Osteoblast (primary cell): ENCODE results near the gene NYAP2. TPM values are rescaled to one million over a fixed set of nuclear protein-coding genes. Genes with fewer than 3 reads are reported as not detected.

Experiments
- DNase-seq: peaks from one replicate; pipeline ENCODE4 v3.0.0; 2011; ENCODE audit warnings: low spot score, mixed read lengths; ENCODE audit not compliant: insufficient read length; ENCODE audit errors: missing footprints
- H2AFZ ChIP-seq: 2 replicates; pipeline ENCODE4 v1.6.0; 2011; ENCODE audit warnings: mild to moderate bottlenecking, low read length
- H3K27ac ChIP-seq: 2 replicates; pipeline ENCODE4 v1.5.1; 2011; ENCODE audit warnings: mild to moderate bottlenecking, low read depth, low read length, moderate library complexity
- H3K27me3 ChIP-seq: 2 replicates; pipeline ENCODE4 v1.6.0; 2012; ENCODE audit warnings: mild to moderate bottlenecking, control low read depth, inconsistent platforms, low read length, moderate library complexity; ENCODE audit not compliant: insufficient read depth
- H3K36me3 ChIP-seq: 2 replicates; pipeline ENCODE4 v1.5.1; 2011; ENCODE audit warnings: mild to moderate bottlenecking, low read length, control low read depth, moderate library complexity; ENCODE audit not compliant: insufficient read depth
- H3K4me1 ChIP-seq: 2 replicates; pipeline ENCODE4 v1.5.1; 2011; ENCODE audit warnings: mild to moderate bottlenecking, low read length, control low read depth, moderate library complexity; ENCODE audit not compliant: insufficient read depth
- H3K4me2 ChIP-seq: 2 replicates; pipeline ENCODE4 v1.6.0; 2011; ENCODE audit warnings: mild to moderate bottlenecking, low read length; ENCODE audit not compliant: insufficient read depth
- H3K4me3 ChIP-seq: fragments of 200-600 bp; sonication (generic); 3 replicates; pipeline ENCODE4 v1.5.1; 2012; ENCODE audit warnings: mild to moderate bottlenecking, low read length, inconsistent platforms; ENCODE audit not compliant: insufficient read depth
- H3K79me2 ChIP-seq: 2 replicates; pipeline ENCODE4 v1.6.0; 2012; ENCODE audit warnings: mild to moderate bottlenecking, low read length, control low read depth, inconsistent platforms; ENCODE audit not compliant: insufficient read depth
- H3K9me3 ChIP-seq: 2 replicates; pipeline ENCODE4 v1.5.1; 2011; ENCODE audit warnings: low read depth, low read length, control low read depth
- H4K20me1 ChIP-seq: 2 replicates; pipeline ENCODE4 v1.6.0; 2012; ENCODE audit warnings: mild to moderate bottlenecking, low read length, control low read depth; ENCODE audit not compliant: insufficient read depth
- total RNA-seq: library from RNA; depleted of rRNA; stranded (reverse); fragments of >200 nt; gene quantifications from 2 replicates; pipeline ENCODE4 v1.2.3, GENCODE V29; 2012
- TF ChIP-seq, protein P1 (sequence below): IDR thresholded peaks from 2 replicates; pipeline ENCODE4 v1.5.1; 2011; ENCODE audit warnings: mild to moderate bottlenecking, low read depth, low read length, moderate library complexity; ENCODE audit errors: extremely low read depth

Gene NYAP2
- total RNA-seq, 1 donor: not detected

GRCh38 chr2:225381609-225382008 is 17.9 kb upstream of the NYAP2 start:
- H3K79me2 ChIP-seq: no peaks in the 10 kb centered on the region
- no peak overlapping the region for H3K27ac ChIP-seq
- no peaks in the 10 kb centered on the region for H3K36me3 ChIP-seq
- DNase-seq: no peak
- H3K27me3 ChIP-seq: peaks cover 2% of the 10 kb centered on the region
- no peaks in the 10 kb centered on the region for H3K4me1 ChIP-seq
- no peaks in the 10 kb centered on the region for H4K20me1 ChIP-seq
- no peaks in the 10 kb centered on the region for H3K9me3 ChIP-seq
- no peak overlapping the region for H3K4me3 ChIP-seq
- TF ChIP-seq, protein P1, sequence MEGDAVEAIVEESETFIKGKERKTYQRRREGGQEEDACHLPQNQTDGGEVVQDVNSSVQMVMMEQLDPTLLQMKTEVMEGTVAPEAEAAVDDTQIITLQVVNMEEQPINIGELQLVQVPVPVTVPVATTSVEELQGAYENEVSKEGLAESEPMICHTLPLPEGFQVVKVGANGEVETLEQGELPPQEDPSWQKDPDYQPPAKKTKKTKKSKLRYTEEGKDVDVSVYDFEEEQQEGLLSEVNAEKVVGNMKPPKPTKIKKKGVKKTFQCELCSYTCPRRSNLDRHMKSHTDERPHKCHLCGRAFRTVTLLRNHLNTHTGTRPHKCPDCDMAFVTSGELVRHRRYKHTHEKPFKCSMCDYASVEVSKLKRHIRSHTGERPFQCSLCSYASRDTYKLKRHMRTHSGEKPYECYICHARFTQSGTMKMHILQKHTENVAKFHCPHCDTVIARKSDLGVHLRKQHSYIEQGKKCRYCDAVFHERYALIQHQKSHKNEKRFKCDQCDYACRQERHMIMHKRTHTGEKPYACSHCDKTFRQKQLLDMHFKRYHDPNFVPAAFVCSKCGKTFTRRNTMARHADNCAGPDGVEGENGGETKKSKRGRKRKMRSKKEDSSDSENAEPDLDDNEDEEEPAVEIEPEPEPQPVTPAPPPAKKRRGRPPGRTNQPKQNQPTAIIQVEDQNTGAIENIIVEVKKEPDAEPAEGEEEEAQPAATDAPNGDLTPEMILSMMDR: no peak
- no peak overlapping the region for H3K4me2 ChIP-seq
- H2AFZ ChIP-seq: no peak overlapping the region

DNA sequence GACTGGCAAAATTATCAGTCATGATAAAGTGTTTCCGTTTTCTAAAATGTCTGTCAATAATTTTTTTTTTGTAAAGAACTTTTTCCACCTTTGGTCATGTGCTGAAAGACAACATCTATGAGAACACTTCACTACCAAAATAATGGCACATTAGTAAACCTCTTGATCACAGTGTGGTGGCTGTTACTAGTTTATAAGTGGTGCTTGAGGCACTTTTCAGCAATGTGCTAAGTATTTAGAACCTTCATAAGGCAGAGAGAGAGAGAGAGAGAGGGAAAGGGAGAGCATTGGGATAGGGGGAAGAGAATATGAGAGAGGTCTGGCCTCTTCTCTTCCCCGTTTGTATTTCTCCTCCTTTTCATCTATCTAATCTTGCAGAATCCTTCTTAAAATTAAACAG is 1.1 kb upstream of the NYAP2 start:
- Histone ChIP-seq H3K36me3 (no peaks in the 10 kb centered on the region), H3K4me1 (no peaks in the 10 kb centered on the region), H3K4me3 (no peak overlapping the region), H3K79me2 (no peaks in the 10 kb centered on the region), H3K9me3 (no peaks in the 10 kb centered on the region), H2AFZ (no peak overlapping the region), H3K27me3 (no peaks in the 10 kb centered on the region), H3K27ac (no peak overlapping the region), H4K20me1 (no peaks in the 10 kb centered on the region), H3K4me2 (no peak overlapping the region)
- TF ChIP-seq, protein P1: no peak
- no peak for DNase-seq

DNA sequence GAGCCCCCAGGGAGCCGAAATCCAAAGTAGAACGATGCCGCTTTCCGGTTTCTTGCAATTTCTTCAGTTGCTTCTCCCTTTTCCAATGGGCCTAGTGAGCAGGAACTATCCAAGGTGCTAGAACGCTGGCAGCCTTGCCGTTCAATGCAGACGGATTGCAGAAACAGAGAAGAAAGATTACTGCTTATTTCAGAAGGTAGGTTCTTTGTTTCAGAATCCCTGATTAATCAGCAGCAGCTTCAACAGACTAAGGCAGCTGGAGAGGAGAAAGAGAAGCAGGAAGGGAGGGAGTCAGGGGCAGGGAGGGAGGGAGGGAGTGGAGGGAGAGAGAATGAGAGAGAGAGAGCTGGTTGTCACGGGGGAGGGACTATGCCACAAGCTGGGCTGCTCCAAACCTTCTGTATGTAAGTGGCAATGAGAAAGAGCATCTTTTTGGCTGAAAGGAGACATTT is 576 bp downstream of the NYAP2 start:
- DNase-seq: peak; percentile 11
- Histone ChIP-seq H4K20me1 (no peaks in the 10 kb centered on the region), H3K27me3 (no peaks in the 10 kb centered on the region)

GRCh38 chr2:225400546-225401400 is 1.3 kb downstream of the NYAP2 start:
- H3K9me3 ChIP-seq: no peaks in the 10 kb centered on the region
- no peaks in the 10 kb centered on the region for H3K27me3 ChIP-seq
- no peaks in the 10 kb centered on the region for H3K4me1 ChIP-seq
- H3K27ac ChIP-seq: no peak overlapping the region
- no peak overlapping the region for H3K4me3 ChIP-seq
- TF ChIP-seq, protein P1: no peak
- H3K79me2 ChIP-seq: no peaks in the 10 kb centered on the region
- H4K20me1 ChIP-seq: no peaks in the 10 kb centered on the region
- H3K4me2 ChIP-seq: no peak overlapping the region
- DNase-seq: no peak
- H2AFZ ChIP-seq: no peak overlapping the region
- no peaks in the 10 kb centered on the region for H3K36me3 ChIP-seq

More for the DNA sequence above, 576 bp downstream of the NYAP2 start:
- H3K4me3 ChIP-seq: no peak overlapping the region
- no peak overlapping the region for H2AFZ ChIP-seq
- H3K4me1 ChIP-seq: no peaks in the 10 kb centered on the region
- no peak overlapping the region for H3K27ac ChIP-seq
- TF ChIP-seq, protein P1: no peak
- no peak overlapping the region for H3K4me2 ChIP-seq
- no peaks in the 10 kb centered on the region for H3K9me3 ChIP-seq
- H3K79me2 ChIP-seq: no peaks in the 10 kb centered on the region
- no peaks in the 10 kb centered on the region for H3K36me3 ChIP-seq
